AG04450 (cell line): ENCODE data around the gene HMGB2. TPM values are rescaled to one million over a fixed set of nuclear protein-coding genes. Genes with fewer than 3 reads are reported as not detected.

Source experiments
- CTCF ChIA-PET: fragments of 300-600, 350-600 bp; formaldehyde crosslinking; extraction: SDS; loops from one replicate; lab custom pipeline; 2022; ENCODE audit warnings: antibody characterized with exemption, inconsistent platforms; lab: Charles Lee
- POLR2A ChIA-PET: fragments of 350-600 bp; formaldehyde crosslinking; extraction: SDS; loops from one replicate; lab custom pipeline; 2021; ENCODE audit warnings: antibody characterized with exemption, inconsistent platforms; lab: Yijun Ruan, JAX
- DNase-seq: peaks from one replicate; pipeline ENCODE4 v3.0.0-alpha.2; 2011; ENCODE audit warnings: low read depth, low spot score
- H3K27ac ChIP-seq: one replicate; pipeline ENCODE4 v1.5.1; 2012; ENCODE audit warnings: low read depth, low read length, control low read depth
- H3K27me3 ChIP-seq: one replicate; pipeline ENCODE4 v1.6.0; 2012; ENCODE audit warnings: low read length; ENCODE audit not compliant: control insufficient read depth, insufficient read depth
- H3K4me3 ChIP-seq: 2 replicates; pipeline ENCODE4 v1.5.1; 2011; ENCODE audit warnings: mild to moderate bottlenecking, low read depth, low read length, control low read depth
- H3K9me3 ChIP-seq: 2 replicates; pipeline ENCODE4 v1.5.1; 2012; ENCODE audit warnings: low read length; ENCODE audit not compliant: control insufficient read depth, insufficient read depth
- polyA plus RNA-seq: library from polyadenylated mRNA; depleted of rRNA; stranded (reverse); fragments of >200 nt; gene quantifications from 2 replicates; pipeline ENCODE4 v1.2.3, GENCODE V29; 2011
- TF ChIP-seq, protein P1 (sequence below): IDR thresholded peaks from 2 replicates; pipeline ENCODE4 v1.5.1; 2011; ENCODE audit warnings: low read depth, low read length, control low read depth, inconsistent platforms

The HMGB2 gene
- polyA plus RNA-seq, 1 experiment, result 89.8 TPM

DNA sequence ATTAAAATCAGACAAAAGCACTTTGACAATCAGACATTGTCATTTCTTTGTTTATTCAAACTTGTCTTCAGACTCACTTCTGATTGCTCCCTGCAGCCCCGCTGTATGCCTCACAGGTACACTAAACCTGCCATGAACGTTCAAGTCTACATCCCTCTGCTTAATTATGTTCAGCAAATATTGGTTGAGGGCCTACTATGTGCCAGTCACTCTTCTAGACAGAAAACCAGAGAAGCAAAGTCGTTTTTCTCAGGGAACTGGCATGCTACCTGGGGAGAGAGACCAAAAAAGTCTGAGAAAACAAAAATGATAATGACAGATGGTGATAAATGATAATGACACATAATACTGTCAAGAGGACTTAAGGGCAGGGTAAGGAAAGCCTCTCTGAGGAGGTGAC lies 19.4 kb downstream of the HMGB2 start:
- POLR2A ChIA-PET, result no interaction called here
- TF ChIP-seq, protein P1, sequence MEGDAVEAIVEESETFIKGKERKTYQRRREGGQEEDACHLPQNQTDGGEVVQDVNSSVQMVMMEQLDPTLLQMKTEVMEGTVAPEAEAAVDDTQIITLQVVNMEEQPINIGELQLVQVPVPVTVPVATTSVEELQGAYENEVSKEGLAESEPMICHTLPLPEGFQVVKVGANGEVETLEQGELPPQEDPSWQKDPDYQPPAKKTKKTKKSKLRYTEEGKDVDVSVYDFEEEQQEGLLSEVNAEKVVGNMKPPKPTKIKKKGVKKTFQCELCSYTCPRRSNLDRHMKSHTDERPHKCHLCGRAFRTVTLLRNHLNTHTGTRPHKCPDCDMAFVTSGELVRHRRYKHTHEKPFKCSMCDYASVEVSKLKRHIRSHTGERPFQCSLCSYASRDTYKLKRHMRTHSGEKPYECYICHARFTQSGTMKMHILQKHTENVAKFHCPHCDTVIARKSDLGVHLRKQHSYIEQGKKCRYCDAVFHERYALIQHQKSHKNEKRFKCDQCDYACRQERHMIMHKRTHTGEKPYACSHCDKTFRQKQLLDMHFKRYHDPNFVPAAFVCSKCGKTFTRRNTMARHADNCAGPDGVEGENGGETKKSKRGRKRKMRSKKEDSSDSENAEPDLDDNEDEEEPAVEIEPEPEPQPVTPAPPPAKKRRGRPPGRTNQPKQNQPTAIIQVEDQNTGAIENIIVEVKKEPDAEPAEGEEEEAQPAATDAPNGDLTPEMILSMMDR, result no peak
- no peak overlapping the region for H3K27ac ChIP-seq
- CTCF ChIA-PET, result interaction anchor here (1.5 to 3.3 kb wide), 2 partner anchors 103 to 301 kb away, joined by 3 to 11 read pairs; no protein-coding TSS in a partner anchor
- no peak overlapping the region for H3K4me3 ChIP-seq
- no peaks in the 10 kb centered on the region for H3K27me3 ChIP-seq
- no peak for DNase-seq
- H3K9me3 ChIP-seq, result no peaks in the 10 kb centered on the region

DNA sequence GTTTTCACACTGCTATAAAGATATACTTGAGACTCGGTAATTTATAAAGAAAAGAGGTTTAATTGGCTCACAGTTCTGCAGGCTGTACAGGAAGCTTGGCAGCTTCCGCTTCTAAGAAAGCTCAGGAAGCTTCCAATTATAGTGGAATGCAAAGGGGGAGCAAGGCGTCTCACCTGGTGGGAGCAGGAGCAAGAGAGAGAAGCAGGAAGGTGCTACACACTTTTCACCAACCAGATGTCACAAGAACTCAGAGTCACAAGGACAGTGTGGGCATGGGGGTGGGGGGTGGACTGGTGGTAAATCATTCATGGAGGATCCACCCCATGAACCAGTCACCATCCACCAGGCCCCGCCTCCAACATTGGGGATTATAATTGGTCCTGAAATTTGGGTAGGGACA lies 22.8 kb downstream of the HMGB2 start:
- H3K9me3 ChIP-seq, result no peaks in the 10 kb centered on the region
- TF ChIP-seq, protein P1, result no peak
- ChIA-PET POLR2A (no interaction called here), CTCF (interaction anchor here (5.3 kb wide), 1 partner anchor 10 kb away, joined by 46 read pairs; no protein-coding TSS in a partner anchor)
- DNase-seq, result no peak
- no peak overlapping the region for H3K27ac ChIP-seq
- no peak overlapping the region for H3K4me3 ChIP-seq
- H3K27me3 ChIP-seq, result no peaks in the 10 kb centered on the region

DNA sequence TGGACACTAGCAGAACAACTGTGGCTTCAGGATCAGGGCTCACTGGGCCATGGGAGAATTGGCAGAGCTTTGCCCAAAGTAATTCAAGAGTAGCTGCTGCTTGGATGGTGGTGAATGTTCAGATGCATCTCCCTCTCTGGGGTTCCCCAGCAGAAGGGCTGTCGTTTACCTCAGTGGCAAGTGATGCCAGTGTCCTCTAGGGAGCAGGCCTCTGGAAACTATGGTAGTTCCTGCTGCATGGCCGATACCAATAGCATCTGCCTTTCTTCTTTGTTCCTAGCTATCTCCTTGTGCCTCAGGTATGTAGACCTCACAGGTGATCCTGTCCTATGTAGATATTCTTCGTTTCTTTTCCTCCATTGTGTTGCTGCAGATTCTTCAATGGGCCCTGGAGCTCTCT lies 26.4 kb downstream of the HMGB2 start:
- DNase-seq, result no peak
- H3K4me3 ChIP-seq, result no peak overlapping the region
- TF ChIP-seq, protein P1, result no peak
- no peaks in the 10 kb centered on the region for H3K27me3 ChIP-seq
- ChIA-PET POLR2A (interaction anchor here (0.8 kb wide), 1 partner anchor 26 kb away, joined by 3 read pairs; the partner anchor contains the start of gene HMGB2), CTCF (interaction anchor here (0.6 to 1.9 kb wide), 4 partner anchors 8 to 294 kb away, joined by 3 to 9 read pairs (median 6); no protein-coding TSS in a partner anchor)
- no peaks in the 10 kb centered on the region for H3K9me3 ChIP-seq
- no peak overlapping the region for H3K27ac ChIP-seq

DNA sequence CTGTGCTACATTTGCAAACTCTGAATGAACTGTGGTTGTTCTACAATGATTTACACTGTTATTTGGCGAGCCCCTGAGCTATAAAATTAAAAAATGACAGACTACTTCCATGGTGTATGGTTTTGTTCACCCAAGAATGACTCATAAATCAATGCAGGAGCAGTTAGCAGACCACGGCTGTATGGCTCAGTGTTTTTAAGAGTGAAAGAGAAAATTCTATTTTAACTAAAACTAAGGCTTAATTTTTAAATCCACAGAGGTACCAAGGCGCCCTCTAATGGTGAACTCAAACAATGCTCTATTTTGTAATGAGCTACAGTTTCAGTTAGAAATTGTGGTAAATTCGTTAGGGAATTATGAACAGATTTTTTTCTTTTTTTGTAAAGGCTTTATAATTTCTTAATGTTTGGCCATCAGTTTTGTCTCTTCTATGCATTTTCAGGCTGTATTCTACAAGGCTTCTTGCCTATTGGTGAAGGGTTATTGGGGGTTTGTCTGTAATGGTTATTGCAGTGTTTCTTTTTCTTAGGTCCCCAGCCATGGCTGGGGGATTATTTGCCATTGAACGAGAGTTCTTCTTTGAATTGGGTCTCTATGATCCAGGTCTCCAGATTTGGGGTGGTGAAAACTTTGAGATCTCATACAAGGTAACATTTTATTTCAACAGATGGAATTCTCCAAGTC lies 32.5 kb downstream of the HMGB2 start:
- H3K27ac ChIP-seq, result no peak overlapping the region
- peak; percentile 16 for DNase-seq
- TF ChIP-seq, protein P1, result peak; percentile 74
- ChIA-PET CTCF (interaction anchor here (0.5 to 6.2 kb wide), 66 partner anchors 9 to 442 kb away, joined by 3 to 172 read pairs (median 5); partner anchors contain the start of genes HMGB2 and SAP30), POLR2A (interaction anchor here (0.7 kb wide), 1 partner anchor 32 kb away, joined by 3 read pairs; no protein-coding TSS in a partner anchor)
- H3K27me3 ChIP-seq, result no peaks in the 10 kb centered on the region
- no peak overlapping the region for H3K4me3 ChIP-seq
- no peaks in the 10 kb centered on the region for H3K9me3 ChIP-seq

DNA sequence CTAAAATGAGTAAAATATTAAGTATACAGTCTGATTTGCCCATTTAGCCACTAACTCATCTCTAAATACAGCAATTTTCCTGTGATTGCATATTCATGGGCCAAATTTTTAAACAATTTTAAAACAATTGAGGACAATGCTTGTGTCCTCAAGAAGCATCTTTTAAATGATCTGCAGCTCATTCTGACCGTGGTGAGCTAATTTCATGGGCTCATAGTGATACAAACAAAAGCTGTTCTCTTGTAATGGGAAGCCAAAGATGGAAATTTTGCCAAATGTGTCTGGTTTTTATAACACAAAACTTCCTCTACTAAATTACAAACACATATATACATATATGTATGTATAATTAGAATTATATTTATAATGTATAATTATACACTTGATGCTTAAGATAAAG lies 39.7 kb downstream of the HMGB2 start:
- DNase-seq, result no peak
- TF ChIP-seq, protein P1, result no peak
- no peaks in the 10 kb centered on the region for H3K27me3 ChIP-seq
- no peak overlapping the region for H3K4me3 ChIP-seq
- H3K27ac ChIP-seq, result no peak overlapping the region
- CTCF ChIA-PET, result interaction anchor here (0.8 kb wide), 1 partner anchor 10 kb away, joined by 3 read pairs; no protein-coding TSS in a partner anchor
- POLR2A ChIA-PET, result no interaction called here
- no peaks in the 10 kb centered on the region for H3K9me3 ChIP-seq
